GM12878 (cell line): ENCODE measurements around the gene RBBP4. TPM values are rescaled to one million over a fixed set of nuclear protein-coding genes. Genes with fewer than 3 reads are reported as not detected.

Experiments used
- ATAC-seq: fragments of 200-7000 bp; cut with Tn5 transposase; 3 replicates; pipeline ENCODE4 v1.9.1; 2020; ENCODE audit warnings: mild to moderate bottlenecking, moderate library complexity
- BruUV-seq: library from RNA; stranded (reverse); fragments of 400-500 nt; replicated peaks from 2 replicates; lab custom pipeline; 2021; lab: Mats Ljungman, UMichigan
- CTCF ChIA-PET: fragments of 300-600 bp; sonication (Branson Sonifier 250); formaldehyde crosslinking; extraction: SDS; loops from one replicate; lab custom pipeline; 2021; ENCODE audit warnings: inconsistent platforms; lab: Yijun Ruan, JAX
- POLR2A ChIA-PET: fragments of 350-600 bp; formaldehyde crosslinking; extraction: SDS; loops from one replicate; lab custom pipeline; 2021; ENCODE audit warnings: inconsistent platforms; lab: Charles Lee
- RAD21 ChIA-PET: fragments of 300-600 bp; sonication (Branson Sonifier 250); formaldehyde crosslinking; loops from one replicate; lab custom pipeline; 2023; ENCODE audit warnings: antibody characterized with exemption; ENCODE audit not compliant: unreplicated experiment; lab: Charles Lee
- SMC1A ChIA-PET: fragments of 300-600 bp; sonication (Branson Sonifier 250); formaldehyde crosslinking; loops from one replicate; lab custom pipeline; 2023; ENCODE audit not compliant: unreplicated experiment, uncharacterized antibody; lab: Charles Lee
- DNase-seq: peaks from one replicate; pipeline ENCODE4 v3.0.0-alpha.2; 2011; ENCODE audit warnings: low read depth, low spot score
- FAIRE-seq: peaks from 3 replicates; lab custom pipeline; 2011; peaks lifted over from hg19 to GRCh38; lab: Jason Lieb, UNC
- H2AFZ ChIP-seq: 2 replicates; pipeline ENCODE4 v1.6.0; 2011; ENCODE audit warnings: low read depth, low read length, control low read depth; ENCODE audit not compliant: control insufficient read depth
- H3K27ac ChIP-seq: 2 replicates; pipeline ENCODE4 v1.5.1; 2011; ENCODE audit warnings: control low read depth; ENCODE audit not compliant: control insufficient read depth, insufficient read depth
- H3K27me3 ChIP-seq, 2 experiments: replicated peaks in 1 of 2; 2 replicates each; pipeline versions ENCODE4 v1.6.0 to v1.6.1; 2011; ENCODE audit warnings: low read length in 1 of 2; ENCODE audit not compliant: control insufficient read depth in 2 of 2, insufficient read depth in 2 of 2
- H3K36me3 ChIP-seq, 2 experiments: 2 replicates each; pipeline ENCODE4 v1.5.1; 2011; ENCODE audit warnings: low read length in 1 of 2; ENCODE audit not compliant: control insufficient read depth in 2 of 2, insufficient read depth in 2 of 2
- H3K4me1 ChIP-seq: 2 replicates; pipeline ENCODE4 v1.6.1; 2011; ENCODE audit warnings: mild to moderate bottlenecking, low read length, moderate library complexity, mixed read lengths; ENCODE audit not compliant: control insufficient read depth, insufficient read depth
- H3K4me2 ChIP-seq: 2 replicates; pipeline ENCODE4 v1.6.0; 2011; ENCODE audit warnings: control low read depth; ENCODE audit not compliant: control insufficient read depth, insufficient read depth
- H3K4me3 ChIP-seq: fragments of 200-600 bp; sonication (generic); 2 replicates; pipeline ENCODE4 v1.5.1; 2016
- H3K79me2 ChIP-seq: 2 replicates; pipeline ENCODE4 v1.6.0; 2011; ENCODE audit warnings: low read length; ENCODE audit not compliant: control insufficient read depth, insufficient read depth
- H3K9ac ChIP-seq: 2 replicates; pipeline ENCODE4 v1.8.0; 2011; ENCODE audit warnings: low read length, control low read depth, mixed read lengths; ENCODE audit not compliant: control insufficient read depth, insufficient read depth
- H3K9me3 ChIP-seq: replicated peaks from 3 replicates; pipeline ENCODE4 v1.5.1; 2011; ENCODE audit warnings: mild to moderate bottlenecking, low read length; ENCODE audit not compliant: control insufficient read depth, insufficient read depth
- H4K20me1 ChIP-seq: 2 replicates; pipeline ENCODE4 v1.6.0; 2011; ENCODE audit not compliant: control insufficient read depth, insufficient read depth
- CBX3 ChIP-seq: fragments of 200-600 bp; sonication (generic); IDR thresholded peaks from 2 replicates; pipeline ENCODE4 v1.6.1; 2016; ENCODE audit warnings: low read depth, borderline replicate concordance
- CBX5 ChIP-seq: sonication (generic); IDR thresholded peaks from 2 replicates; pipeline ENCODE4 v1.6.1; 2016; ENCODE audit warnings: low read depth, moderate library complexity, mild to moderate bottlenecking, inconsistent platforms
- EGR1 ChIP-seq, 2 experiments: IDR thresholded peaks; 1 replicate in 1 of 2; 2 replicates in 1 of 2; pipeline ENCODE4 v1.6.1; 2011 to 2012; ENCODE audit warnings: low read depth in 2 of 2, low read length in 2 of 2, borderline replicate concordance in 1 of 2, mild to moderate bottlenecking in 1 of 2, moderate library complexity in 1 of 2
- ESRRA ChIP-seq: IDR thresholded peaks from 2 replicates; pipeline ENCODE4 v1.6.1; 2012; ENCODE audit warnings: mild to moderate bottlenecking, low read length, improper control_type of control experiment
- FOS ChIP-seq: IDR thresholded peaks from 3 replicates; pipeline ENCODE4 v1.6.1; 2011; ENCODE audit warnings: borderline replicate concordance; ENCODE audit not compliant: insufficient read length; ENCODE audit errors: extremely low read depth
- HDGF ChIP-seq: fragments of 450-650 bp; IDR thresholded peaks from 2 replicates; pipeline ENCODE4 v1.6.1; 2016; ENCODE audit warnings: antibody characterized with exemption
- MLLT1 ChIP-seq: fragments of 450-650 bp; IDR thresholded peaks from 2 replicates; pipeline ENCODE4 v1.6.1; 2016; ENCODE audit warnings: mild to moderate bottlenecking
- MXI1 ChIP-seq: fragments of 150-350 bp; IDR thresholded peaks from 2 replicates; pipeline ENCODE4 v1.6.1; 2011; ENCODE audit warnings: low read depth, mild to moderate bottlenecking, inconsistent platforms, low read length, improper control_type of control experiment
- MYC ChIP-seq: IDR thresholded peaks from 2 replicates; pipeline ENCODE4 v1.6.1; 2011; ENCODE audit warnings: mild to moderate bottlenecking, low read length, moderate library complexity, inconsistent platforms; ENCODE audit not compliant: insufficient read depth, insufficient replicate concordance, insufficient read length, severe bottlenecking
- NFYA ChIP-seq: IDR thresholded peaks from 2 replicates; pipeline ENCODE4 v1.6.1; 2011; ENCODE audit warnings: low read depth, mild to moderate bottlenecking, low read length, improper control_type of control experiment, borderline replicate concordance
- RAD51 ChIP-seq: fragments of 450-650 bp; IDR thresholded peaks from 2 replicates; pipeline ENCODE4 v1.6.1; 2016; ENCODE audit warnings: moderate library complexity, mild to moderate bottlenecking, inconsistent platforms
- TARDBP ChIP-seq: IDR thresholded peaks from 2 replicates; pipeline ENCODE4 v1.6.1; 2016; ENCODE audit warnings: borderline replicate concordance
- ZNF384 ChIP-seq: IDR thresholded peaks from 2 replicates; pipeline ENCODE4 v1.6.1; 2012; ENCODE audit warnings: low read depth, mild to moderate bottlenecking, low read length, improper control_type of control experiment, borderline replicate concordance
- ZNF622 ChIP-seq: fragments of 450-650 bp; IDR thresholded peaks from 2 replicates; pipeline ENCODE4 v1.6.1; 2017; ENCODE audit warnings: mild to moderate bottlenecking, inconsistent platforms
- WGBS: methylation state at CpG from one replicate; pipeline ENCODE4 v1.1.6; 2016; ENCODE audit warnings: low lambda C conversion rate; ENCODE audit not compliant: insufficient replicate concordance, insufficient coverage; ENCODE audit errors: missing lambda C conversion rate; 5-methylcytosine and 5-hydroxymethylcytosine counted together
- in situ Hi-C: fragments of 300-500 bp; cut with MboI; formaldehyde crosslinking; loops from 9 replicates; pipeline ENCODE4 v1.14.3; 2018; ENCODE audit warnings: mixed read lengths
- intact Hi-C: fragments of 100-400 bp; cut with micrococcal nuclease; formaldehyde crosslinking; loops from one replicate; pipeline ENCODE4 v1.14.2; 2022; ENCODE audit not compliant: unreplicated experiment
- polyA plus RNA-seq, 11 experiments: library from polyadenylated mRNA; depleted of rRNA in 4 of 11; unstranded in 6 of 11; stranded (reverse) in 5 of 11; fragments of >200 nt; fragmentation: Nextera tagmentation in 4 of 11; fragmentation: Illumina TruSeq in 1 of 11; extraction: Ambion mirVana in 4 of 11; extraction: Trizol in 1 of 11; gene quantifications; 1 replicate in 1 of 11; 2 replicates in 10 of 11; pipeline versions ENCODE4 v1.2.1 to v1.2.3, GENCODE V29; 2011 to 2016; ENCODE audit warnings: inconsistent platforms in 2 of 11, missing spikeins in 2 of 11, low read depth in 1 of 11
- total RNA-seq, 4 experiments: library from RNA; depleted of rRNA in 3 of 4; stranded (reverse); fragments of >200 nt in 3 of 4; fragmentation: Illumina TruSeq in 1 of 4; extraction: Trizol in 1 of 4; gene quantifications; 2 replicates each; pipeline versions ENCODE4 v1.2.1 to v1.2.3, GENCODE V29; 2013 to 2021
- TF ChIP-seq, protein P1 (sequence below): fragments of 450-650 bp; formaldehyde crosslinking; IDR thresholded peaks from 2 replicates; pipeline ENCODE4 v1.4.0; 2022; ENCODE audit warnings: mild to moderate bottlenecking, moderate library complexity
- TF ChIP-seq, protein P2 (sequence below): fragments of 450-650 bp; IDR thresholded peaks from 2 replicates; pipeline ENCODE4 v1.6.1; 2017; ENCODE audit warnings: mild to moderate bottlenecking, moderate library complexity

The RBBP4 gene
- total and polyA plus RNA-seq, 10 of the 15 experiments (the other 5 are each of a cell fraction or from before 2014, with no cell fraction given) = 120 to 357 (median 231) TPM

DNA sequence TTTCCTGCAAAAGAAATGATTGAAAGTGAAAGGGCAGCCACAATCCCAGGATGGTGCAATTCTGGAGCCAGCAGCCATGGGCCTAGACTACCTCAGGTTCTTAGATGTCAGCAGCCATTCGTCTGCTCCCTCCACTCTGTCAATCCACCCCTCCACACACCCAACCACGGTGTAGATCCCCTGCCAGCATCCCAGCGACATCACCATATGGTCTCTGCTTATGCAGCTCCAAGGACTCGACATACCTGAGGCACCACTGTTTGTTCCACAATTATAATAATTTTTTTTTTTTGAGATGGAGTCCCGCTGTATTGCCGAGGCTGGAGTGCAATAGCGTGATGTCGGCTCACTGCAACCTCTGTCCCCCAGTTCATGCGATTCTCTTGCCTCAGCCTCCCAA is 45.0 kb downstream of the RBBP4 start:
- WGBS = 92% methylated on average over 9 of the region's 9 CpGs
- no peak overlapping the region for H3K4me3 ChIP-seq
- DNase-seq (no peak), FAIRE-seq (no peak), ATAC-seq (no peak)
- H3K27me3 ChIP-seq = no peaks in the 10 kb centered on the region
- intact Hi-C loops (no loop called here), in situ Hi-C loops (no loop called here)
- no peaks in the 10 kb centered on the region for H4K20me1 ChIP-seq
- H2AFZ ChIP-seq = no peak overlapping the region
- H3K9ac ChIP-seq = no peak overlapping the region
- ChIA-PET POLR2A (no interaction called here), CTCF (no interaction called here), RAD21 (no interaction called here), SMC1A (no interaction called here)
- H3K79me2 ChIP-seq = no peaks in the 10 kb centered on the region
- no peak overlapping the region for H3K27ac ChIP-seq
- H3K9me3 ChIP-seq = no peaks in the 10 kb centered on the region
- BruUV-seq = no TSS peak
- H3K4me2 ChIP-seq = no peak overlapping the region
- H3K4me1 ChIP-seq = no peaks in the 10 kb centered on the region
- H3K36me3 ChIP-seq = no peaks in the 10 kb centered on the region
- TF ChIP-seq FOS (no peak), ESRRA (no peak), MLLT1 (no peak), RAD51 (no peak), ZNF384 (no peak), CBX3 (no peak), ZNF622 (no peak), HDGF (no peak), EGR1 (IDR thresholded peaks at IDR 0.05; ENCODE audit: borderline replicate concordance in 1 of 2, low read depth in 2 of 2, low read length in 2 of 2) (no peak), TARDBP (no peak), CBX5 (no peak), MYC (no peak), MXI1 (no peak), NFYA (no peak)
- TF ChIP-seq, protein P1, sequence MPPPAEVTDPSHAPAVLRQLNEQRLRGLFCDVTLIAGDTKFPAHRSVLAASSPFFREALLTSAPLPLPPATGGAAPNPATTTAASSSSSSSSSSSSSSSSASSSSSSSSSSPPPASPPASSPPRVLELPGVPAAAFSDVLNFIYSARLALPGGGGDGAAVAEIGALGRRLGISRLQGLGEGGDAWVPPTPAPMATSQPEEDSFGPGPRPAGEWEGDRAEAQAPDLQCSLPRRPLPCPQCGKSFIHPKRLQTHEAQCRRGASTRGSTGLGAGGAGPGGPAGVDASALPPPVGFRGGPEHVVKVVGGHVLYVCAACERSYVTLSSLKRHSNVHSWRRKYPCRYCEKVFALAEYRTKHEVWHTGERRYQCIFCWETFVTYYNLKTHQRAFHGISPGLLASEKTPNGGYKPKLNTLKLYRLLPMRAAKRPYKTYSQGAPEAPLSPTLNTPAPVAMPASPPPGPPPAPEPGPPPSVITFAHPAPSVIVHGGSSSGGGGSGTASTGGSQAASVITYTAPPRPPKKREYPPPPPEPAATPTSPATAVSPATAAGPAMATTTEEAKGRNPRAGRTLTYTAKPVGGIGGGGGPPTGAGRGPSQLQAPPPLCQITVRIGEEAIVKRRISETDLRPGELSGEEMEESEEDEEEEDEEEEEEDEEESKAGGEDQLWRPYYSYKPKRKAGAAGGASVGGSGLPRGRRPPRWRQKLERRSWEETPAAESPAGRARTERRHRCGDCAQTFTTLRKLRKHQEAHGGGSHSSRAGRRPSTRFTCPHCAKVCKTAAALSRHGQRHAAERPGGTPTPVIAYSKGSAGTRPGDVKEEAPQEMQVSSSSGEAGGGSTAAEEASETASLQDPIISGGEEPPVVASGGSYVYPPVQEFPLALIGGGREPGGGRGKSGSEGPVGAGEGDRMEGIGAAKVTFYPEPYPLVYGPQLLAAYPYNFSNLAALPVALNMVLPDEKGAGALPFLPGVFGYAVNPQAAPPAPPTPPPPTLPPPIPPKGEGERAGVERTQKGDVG (CRISPR knock-in tag) = no peak
- TF ChIP-seq, protein P2, sequence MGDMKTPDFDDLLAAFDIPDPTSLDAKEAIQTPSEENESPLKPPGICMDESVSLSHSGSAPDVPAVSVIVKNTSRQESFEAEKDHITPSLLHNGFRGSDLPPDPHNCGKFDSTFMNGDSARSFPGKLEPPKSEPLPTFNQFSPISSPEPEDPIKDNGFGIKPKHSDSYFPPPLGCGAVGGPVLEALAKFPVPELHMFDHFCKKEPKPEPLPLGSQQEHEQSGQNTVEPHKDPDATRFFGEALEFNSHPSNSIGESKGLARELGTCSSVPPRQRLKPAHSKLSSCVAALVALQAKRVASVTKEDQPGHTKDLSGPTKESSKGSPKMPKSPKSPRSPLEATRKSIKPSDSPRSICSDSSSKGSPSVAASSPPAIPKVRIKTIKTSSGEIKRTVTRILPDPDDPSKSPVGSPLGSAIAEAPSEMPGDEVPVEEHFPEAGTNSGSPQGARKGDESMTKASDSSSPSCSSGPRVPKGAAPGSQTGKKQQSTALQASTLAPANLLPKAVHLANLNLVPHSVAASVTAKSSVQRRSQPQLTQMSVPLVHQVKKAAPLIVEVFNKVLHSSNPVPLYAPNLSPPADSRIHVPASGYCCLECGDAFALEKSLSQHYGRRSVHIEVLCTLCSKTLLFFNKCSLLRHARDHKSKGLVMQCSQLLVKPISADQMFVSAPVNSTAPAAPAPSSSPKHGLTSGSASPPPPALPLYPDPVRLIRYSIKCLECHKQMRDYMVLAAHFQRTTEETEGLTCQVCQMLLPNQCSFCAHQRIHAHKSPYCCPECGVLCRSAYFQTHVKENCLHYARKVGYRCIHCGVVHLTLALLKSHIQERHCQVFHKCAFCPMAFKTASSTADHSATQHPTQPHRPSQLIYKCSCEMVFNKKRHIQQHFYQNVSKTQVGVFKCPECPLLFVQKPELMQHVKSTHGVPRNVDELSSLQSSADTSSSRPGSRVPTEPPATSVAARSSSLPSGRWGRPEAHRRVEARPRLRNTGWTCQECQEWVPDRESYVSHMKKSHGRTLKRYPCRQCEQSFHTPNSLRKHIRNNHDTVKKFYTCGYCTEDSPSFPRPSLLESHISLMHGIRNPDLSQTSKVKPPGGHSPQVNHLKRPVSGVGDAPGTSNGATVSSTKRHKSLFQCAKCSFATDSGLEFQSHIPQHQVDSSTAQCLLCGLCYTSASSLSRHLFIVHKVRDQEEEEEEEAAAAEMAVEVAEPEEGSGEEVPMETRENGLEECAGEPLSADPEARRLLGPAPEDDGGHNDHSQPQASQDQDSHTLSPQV = no peak
